HFF-Myc (cell line): ENCODE measurements around the gene TP53BP2.
A peak's percentile ranks its signal among the peaks of the same experiment; 100 is the strongest.

Source experiments
- DNase-seq: peaks from one replicate; pipeline ENCODE4 v3.0.0-alpha.2; 2011; ENCODE audit warnings: low read depth; ENCODE audit errors: extremely low read depth
- H3K4me3 ChIP-seq: replicated peaks from 2 replicates; pipeline ENCODE4 v1.5.1; 2011; ENCODE audit warnings: low read depth, mild to moderate bottlenecking, control low read depth, low read length
- CTCF ChIP-seq: IDR thresholded peaks from 2 replicates; pipeline ENCODE4 v1.5.1; 2012; ENCODE audit warnings: mild to moderate bottlenecking, low read depth, low read length, control low read depth; ENCODE audit errors: missing control alignments

TP53BP2 gene

GRCh38 chr1:223849352-223850254, 3.9 kb upstream of the TP53BP2 start:
- DNase-seq, result no peak
- TF ChIP-seq CTCF, result no peak
- H3K4me3 ChIP-seq, result no peak overlapping the region

GRCh38 chr1:223848536-223848935, 2.8 kb upstream of the TP53BP2 start:
- no peak overlapping the region for H3K4me3 ChIP-seq
- DNase-seq, result no peak
- TF ChIP-seq CTCF, result no peak

GRCh38 chr1:223847781-223848345, 2.1 kb upstream of the TP53BP2 start:
- TF ChIP-seq CTCF, result no peak
- DNase-seq, result no peak
- H3K4me3 ChIP-seq, result no peak overlapping the region

GRCh38 chr1:223845037-223845809, 524 bp downstream of the TP53BP2 start:
- H3K4me3 ChIP-seq, result peak overlapping the region; percentile 69
- no peak for TF ChIP-seq CTCF
- no peak for DNase-seq

GRCh38 chr1:223844787-223845036, 1.0 kb downstream of the TP53BP2 start:
- H3K4me3 ChIP-seq, result peak overlapping the region; percentile 69
- DNase-seq, result no peak
- TF ChIP-seq CTCF, result no peak

- TF ChIP-seq CTCF, result no peak
- no peak for DNase-seq
- peak overlapping the region; percentile 69 for H3K4me3 ChIP-seq
Measured at GRCh38 chr1:223843934-223844786, 1.6 kb downstream of the TP53BP2 start.
